H1 (cell line): ENCODE data around the gene GRK5. TPM values are rescaled to one million over a fixed set of nuclear protein-coding genes. Genes with fewer than 3 reads are reported as not detected.

Experiments
- CTCF ChIA-PET: fragments of 300-600 bp; sonication (Branson Sonifier 250); formaldehyde crosslinking; loops from one replicate; lab custom pipeline; 2021; ENCODE audit not compliant: partially characterized antibody; lab: Charles Lee
- POLR2A ChIA-PET: fragments of 300-600 bp; sonication (Branson Sonifier 250); formaldehyde crosslinking; loops from one replicate; lab custom pipeline; 2021; ENCODE audit warnings: inconsistent platforms; ENCODE audit not compliant: partially characterized antibody; lab: Charles Lee
- DNase-seq, 2 experiments: peaks; one replicate each; pipeline versions ENCODE4 v3.0.0 to v3.0.0-alpha.2; 2010 to 2022; ENCODE audit warnings: low spot score in 2 of 2, low read depth in 1 of 2, mixed read lengths in 1 of 2
- FAIRE-seq: peaks from 2 replicates; lab custom pipeline; 2011; peaks lifted over from hg19 to GRCh38; lab: Jason Lieb, UNC
- H2AFZ ChIP-seq: 2 replicates; pipeline ENCODE4 v1.8.1; 2012; ENCODE audit warnings: low read length, inconsistent platforms
- H2AK5ac ChIP-seq: 2 replicates; pipeline ENCODE4 v1.6.1; 2013; ENCODE audit warnings: low read depth, low read length
- H2BK120ac ChIP-seq: replicated peaks from 2 replicates; pipeline ENCODE3; 2013; ENCODE audit warnings: low read depth, low read length, inconsistent platforms
- H2BK12ac ChIP-seq: 2 replicates; pipeline ENCODE4 v1.6.1; 2013; ENCODE audit warnings: low read depth, low read length
- H2BK15ac ChIP-seq: 2 replicates; pipeline ENCODE4 v1.6.1; 2013; ENCODE audit warnings: low read length
- H2BK20ac ChIP-seq: 2 replicates; pipeline ENCODE4 v1.6.1; 2013; ENCODE audit warnings: low read length
- H2BK5ac ChIP-seq: 2 replicates; pipeline ENCODE4 v1.6.1; 2013; ENCODE audit warnings: low read depth, low read length
- H3K14ac ChIP-seq: 2 replicates; pipeline ENCODE4 v1.6.1; 2013; ENCODE audit warnings: inconsistent platforms; ENCODE audit not compliant: insufficient read length
- H3K18ac ChIP-seq: 2 replicates; pipeline ENCODE4 v1.6.1; 2013; ENCODE audit warnings: low read length; ENCODE audit errors: extremely low read depth
- H3K23ac ChIP-seq: 2 replicates; pipeline ENCODE4 v1.6.1; 2013; ENCODE audit warnings: inconsistent platforms; ENCODE audit not compliant: insufficient read length
- H3K23me2 ChIP-seq: 2 replicates; pipeline ENCODE4 v1.6.1; 2013; ENCODE audit warnings: low read depth, low read length
- H3K27ac ChIP-seq: 2 replicates; pipeline ENCODE4 v1.6.1; 2011; ENCODE audit warnings: low read depth, low read length, inconsistent platforms
- H3K27me3 ChIP-seq, 4 experiments: replicated peaks in 1 of 4; 1 replicate in 1 of 4; 2 replicates in 3 of 4; pipeline versions ENCODE4 v1.6.1 to v1.8.1; 2011 to 2013; ENCODE audit warnings: low read length in 3 of 4, mild to moderate bottlenecking in 3 of 4, inconsistent platforms in 2 of 4, mixed read lengths in 2 of 4, moderate library complexity in 1 of 4; ENCODE audit not compliant: control insufficient read depth in 3 of 4, insufficient read depth in 3 of 4; ENCODE audit errors: extremely low read depth in 1 of 4
- H3K36me3 ChIP-seq, 4 experiments: 2 replicates each; pipeline versions ENCODE4 v1.6.1 to v1.8.1; 2011 to 2013; ENCODE audit warnings: mild to moderate bottlenecking in 4 of 4, low read length in 3 of 4, moderate library complexity in 2 of 4, control low read depth in 1 of 4, inconsistent platforms in 1 of 4; ENCODE audit not compliant: insufficient read depth in 4 of 4, control insufficient read depth in 2 of 4
- H3K4ac ChIP-seq: replicated peaks from 2 replicates; pipeline ENCODE3; 2013; ENCODE audit warnings: low read length, low read depth, mixed read lengths, inconsistent platforms; ENCODE audit not compliant: insufficient read length
- H3K4me1 ChIP-seq, 4 experiments: replicated peaks in 1 of 4; 1 replicate in 1 of 4; 2 replicates in 3 of 4; pipeline versions ENCODE4 v1.6.1 to v1.8.1; 2011 to 2013; ENCODE audit warnings: low read length in 3 of 4, inconsistent platforms in 2 of 4, mixed read lengths in 1 of 4; ENCODE audit not compliant: insufficient read depth in 4 of 4, control insufficient read depth in 3 of 4
- H3K4me2 ChIP-seq, 2 experiments: 2 replicates each; pipeline versions ENCODE4 v1.6.1 to v1.8.1; 2011 to 2013; ENCODE audit warnings: low read depth in 2 of 2, low read length in 2 of 2, control low read depth in 1 of 2, inconsistent platforms in 1 of 2, mild to moderate bottlenecking in 1 of 2; ENCODE audit not compliant: insufficient read depth in 1 of 2
- H3K4me3 ChIP-seq, 4 experiments: fragments of 200-600, 300-600 bp in 1 of 4; sonication (generic), shearing (Covaris generic), sonication (Bioruptor Twin) in 1 of 4; 2 replicates each; pipeline versions ENCODE4 v1.5.1 to v1.8.1; 2011 to 2016; ENCODE audit warnings: low read length in 4 of 4, low read depth in 3 of 4, control low read depth in 2 of 4, inconsistent platforms in 2 of 4, mild to moderate bottlenecking in 2 of 4, mixed read lengths in 1 of 4, moderate library complexity in 1 of 4; ENCODE audit not compliant: insufficient read depth in 2 of 4; ENCODE audit errors: extremely low read depth in 1 of 4
- H3K56ac ChIP-seq: replicated peaks from 2 replicates; pipeline ENCODE3; 2013; ENCODE audit warnings: low read depth, mild to moderate bottlenecking, mixed read lengths, low read length, inconsistent platforms; ENCODE audit not compliant: insufficient read length
- H3K79me1 ChIP-seq: 2 replicates; pipeline ENCODE4 v1.6.1; 2013; ENCODE audit warnings: low read depth, low read length, control low read depth
- H3K79me2 ChIP-seq, 2 experiments: 2 replicates each; pipeline versions ENCODE4 v1.6.1 to v1.8.1; 2012 to 2013; ENCODE audit warnings: low read length in 2 of 2, mild to moderate bottlenecking in 2 of 2, inconsistent platforms in 1 of 2; ENCODE audit not compliant: insufficient read depth in 2 of 2, control insufficient read depth in 1 of 2
- H3K9ac ChIP-seq, 4 experiments: replicated peaks in 1 of 4; 1 replicate in 1 of 4; 2 replicates in 3 of 4; pipeline versions ENCODE4 v1.6.1 to v1.8.1; 2011 to 2013; ENCODE audit warnings: low read depth in 3 of 4, low read length in 3 of 4, control low read depth in 2 of 4, mild to moderate bottlenecking in 2 of 4, moderate library complexity in 2 of 4, inconsistent platforms in 1 of 4; ENCODE audit errors: extremely low read depth in 1 of 4
- H3K9me3 ChIP-seq, 2 experiments: 2 replicates each; pipeline versions ENCODE4 v1.6.1 to v1.8.1; 2012 to 2013; ENCODE audit warnings: mild to moderate bottlenecking in 2 of 2, moderate library complexity in 2 of 2, control low read depth in 1 of 2, inconsistent platforms in 1 of 2, low read depth in 1 of 2, low read length in 1 of 2, mixed read lengths in 1 of 2; ENCODE audit not compliant: insufficient read depth in 2 of 2
- H4K20me1 ChIP-seq, 2 experiments: replicated peaks in 1 of 2; 2 replicates each; pipeline versions ENCODE3 to v1.8.1; 2011 to 2013; ENCODE audit warnings: inconsistent platforms in 2 of 2, low read length in 2 of 2, mild to moderate bottlenecking in 1 of 2; ENCODE audit not compliant: insufficient read depth in 2 of 2, control insufficient read depth in 1 of 2
- H4K5ac ChIP-seq: 2 replicates; pipeline ENCODE4 v1.6.1; 2013; ENCODE audit warnings: low read length, low read depth, mixed read lengths, inconsistent platforms; ENCODE audit not compliant: insufficient read length
- H4K8ac ChIP-seq: 2 replicates; pipeline ENCODE4 v1.8.0; 2013; ENCODE audit warnings: mild to moderate bottlenecking, moderate library complexity, low read length, inconsistent platforms; ENCODE audit not compliant: insufficient read depth; ENCODE audit errors: extremely low read depth
- H4K91ac ChIP-seq: replicated peaks from 2 replicates; pipeline ENCODE3; 2013; ENCODE audit warnings: low read length, mixed read lengths, inconsistent platforms; ENCODE audit not compliant: insufficient read length
- BACH1 ChIP-seq: IDR thresholded peaks from 2 replicates; pipeline ENCODE4 v1.6.1; 2012; ENCODE audit warnings: low read length, improper control_type of control experiment
- CBX5 ChIP-seq: fragments of 300-800, 300-1000 bp; sonication (generic); IDR thresholded peaks from 2 replicates; pipeline ENCODE4 v1.7.1; 2016; ENCODE audit warnings: antibody characterized with exemption, low read length, low read depth
- CREB1 ChIP-seq: IDR thresholded peaks from 2 replicates; pipeline ENCODE4 v1.6.1; 2012; ENCODE audit warnings: inconsistent platforms
- EGR1 ChIP-seq: IDR thresholded peaks from 2 replicates; pipeline ENCODE4 v1.6.1; 2011; ENCODE audit warnings: low read depth, low read length, borderline replicate concordance
- EZH2 ChIP-seq: fragments of 200-600 bp; sonication (generic); IDR thresholded peaks from 2 replicates; pipeline ENCODE4 v1.7.1; 2012; ENCODE audit warnings: low read depth, mild to moderate bottlenecking, moderate library complexity, low read length, inconsistent platforms; ENCODE audit not compliant: severe bottlenecking
- FOSL1 ChIP-seq: IDR thresholded peaks from 2 replicates; pipeline ENCODE4 v1.6.1; 2011; ENCODE audit warnings: mild to moderate bottlenecking, low read depth, low read length, moderate library complexity; ENCODE audit not compliant: insufficient read depth
- JUND ChIP-seq: IDR thresholded peaks from 2 replicates; pipeline ENCODE4 v1.6.1; 2011; ENCODE audit warnings: mild to moderate bottlenecking, improper control_type of control experiment, low read length
- KDM5A ChIP-seq: fragments of 200-600 bp; IDR thresholded peaks from 2 replicates; pipeline ENCODE4 v1.7.1; 2012; ENCODE audit warnings: mild to moderate bottlenecking, low read length, inconsistent platforms, mixed read lengths
- MAFK ChIP-seq: IDR thresholded peaks from 2 replicates; pipeline ENCODE4 v1.6.1; 2012; ENCODE audit warnings: low read depth, mild to moderate bottlenecking, improper control_type of control experiment, low read length
- MAX ChIP-seq: IDR thresholded peaks from 2 replicates; pipeline ENCODE4 v1.6.1; 2012; ENCODE audit warnings: inconsistent platforms
- POLR2A ChIP-seq, 2 experiments: IDR thresholded peaks; 1 replicate in 1 of 2; 2 replicates in 1 of 2; pipeline ENCODE4 v1.6.1; 2011; ENCODE audit warnings: low read depth in 2 of 2, low read length in 2 of 2, mild to moderate bottlenecking in 2 of 2; ENCODE audit errors: control extremely low read depth in 1 of 2
- RFX5 ChIP-seq: IDR thresholded peaks from 2 replicates; pipeline ENCODE4 v1.6.1; 2011; ENCODE audit warnings: low read depth, low read length, improper control_type of control experiment, borderline replicate concordance
- SRF ChIP-seq: IDR thresholded peaks from 2 replicates; pipeline ENCODE4 v1.6.1; 2011; ENCODE audit warnings: mild to moderate bottlenecking, low read depth, low read length, moderate library complexity
- SUZ12 ChIP-seq: fragments of 200-600 bp; sonication (generic); IDR thresholded peaks from 2 replicates; pipeline ENCODE4 v1.6.1; 2012; ENCODE audit warnings: mild to moderate bottlenecking, inconsistent platforms, low read length, moderate library complexity, mixed read lengths
- WGBS, 2 experiments: shearing (Covaris generic) in 1 of 2; methylation state at CpG; one replicate each; pipeline versions ENCODE4 v1.1.6 to v1.1.7; 2013 to 2015; ENCODE audit warnings: low lambda C conversion rate in 2 of 2, mixed read lengths in 2 of 2, inconsistent platforms in 1 of 2, low coverage in 1 of 2, missing lambda C conversion rate in 1 of 2; ENCODE audit not compliant: insufficient replicate concordance in 2 of 2, insufficient coverage in 1 of 2, insufficient read length in 1 of 2; ENCODE audit errors: extremely low coverage in 1 of 2, missing lambda C conversion rate in 1 of 2; 5-methylcytosine and 5-hydroxymethylcytosine counted together
- polyA plus RNA-seq, 7 experiments: library from polyadenylated mRNA; depleted of rRNA in 3 of 7; stranded (reverse) in 5 of 7; unstranded in 2 of 7; fragments of >200 nt in 5 of 7; fragments of 200-250 nt in 2 of 7; gene quantifications; 1 replicate in 5 of 7; 2 replicates in 1 of 7; 4 replicates in 1 of 7; pipeline versions ENCODE4 v1.2.1 to v1.2.3, GENCODE V29; 2011 to 2013; ENCODE audit warnings: missing spikeins in 2 of 7, mixed read lengths in 2 of 7
- total RNA-seq: library from RNA; stranded (reverse); fragmentation: NEBNext Ultra II Directional; extraction: Animal tissue kit (Norgen Biotek cat#: 25700); gene quantifications from 2 replicates; pipeline ENCODE4 v1.2.1, GENCODE V29; 2021

The GRK5 gene
- total and polyA plus RNA-seq, 2 of the 8 experiments (the other 6 are each of a cell fraction or from before 2014, with no cell fraction given), result 0.54 to 2.5 TPM

GRCh38 chr10:119257899-119258419 lies 50.6 kb downstream of the GRK5 start:
- Histone ChIP-seq H2BK20ac (no peak overlapping the region), H3K9me3 (peaks cover 3 to 6% of the 10 kb centered on the region in 2 experiments; a peak in 1 of 4 replicates), H2BK12ac (no peak overlapping the region), H3K4me3 (no peak overlapping the region), H3K9ac (no peak overlapping the region), H2AFZ (no peak overlapping the region), H4K91ac (no peak overlapping the region), H4K5ac (no peak overlapping the region), H2BK5ac (no peak overlapping the region), H4K8ac (no peak overlapping the region), H3K79me1 (no peaks in the 10 kb centered on the region), H3K27me3 (peaks cover 0 to 3% (median 2%) of the 10 kb centered on the region in 4 experiments; a peak in 4 of 7 replicates), H3K79me2 (no peaks in the 10 kb centered on the region), H3K36me3 (no peaks in the 10 kb centered on the region; a peak in 1 of 8 replicates), H3K56ac (no peak overlapping the region), H3K14ac (no peak overlapping the region), H2AK5ac (no peak overlapping the region), H3K27ac (no peak overlapping the region), H2BK120ac (no peak overlapping the region), H3K18ac (no peak overlapping the region), H3K4ac (no peak overlapping the region), H3K4me1 (peaks cover 0 to 4% (median 2%) of the 10 kb centered on the region in 4 experiments; a peak in 2 of 7 replicates), H4K20me1 (no peaks in the 10 kb centered on the region), H3K4me2 (no peak overlapping the region), H3K23me2 (no peaks in the 10 kb centered on the region), H3K23ac (no peak overlapping the region), H2BK15ac (no peak overlapping the region)
- ChIA-PET POLR2A (no interaction called here), CTCF (no interaction called here)
- no peak for DNase-seq
- WGBS, 2 experiments, result 83% methylated on average over 4 of the region's 4 CpGs; no CpG with 5 or more reads in 1 of the 2 experiments
- no peak for FAIRE-seq
- TF ChIP-seq EZH2 (no peak), CBX5 (no peak), KDM5A (no peak), JUND (no peak), BACH1 (no peak), MAFK (no peak), CREB1 (no peak), MAX (no peak), SRF (no peak), SUZ12 (no peak), RFX5 (no peak), POLR2A (IDR thresholded peaks at IDR 0.05; ENCODE audit: control extremely low read depth in 1 of 2, low read depth in 2 of 2, low read length in 2 of 2) (no peak), FOSL1 (no peak), EGR1 (no peak)
